C4-2B (cell line): ENCODE measurements around the gene MYH16.

Source experiments
- H3K27ac ChIP-seq: fragments of 450-650 bp; 2 replicates; pipeline ENCODE4 v1.5.1; 2017
- CTCF ChIP-seq: fragments of 450-650 bp; conservative IDR thresholded peaks from 2 replicates; pipeline ENCODE4 v1.5.1; 2017; ENCODE audit warnings: mild to moderate bottlenecking
- ZFX ChIP-seq: fragments of 450-650 bp; IDR thresholded peaks from 2 replicates; pipeline ENCODE4 v1.6.1; 2017

Gene MYH16

DNA sequence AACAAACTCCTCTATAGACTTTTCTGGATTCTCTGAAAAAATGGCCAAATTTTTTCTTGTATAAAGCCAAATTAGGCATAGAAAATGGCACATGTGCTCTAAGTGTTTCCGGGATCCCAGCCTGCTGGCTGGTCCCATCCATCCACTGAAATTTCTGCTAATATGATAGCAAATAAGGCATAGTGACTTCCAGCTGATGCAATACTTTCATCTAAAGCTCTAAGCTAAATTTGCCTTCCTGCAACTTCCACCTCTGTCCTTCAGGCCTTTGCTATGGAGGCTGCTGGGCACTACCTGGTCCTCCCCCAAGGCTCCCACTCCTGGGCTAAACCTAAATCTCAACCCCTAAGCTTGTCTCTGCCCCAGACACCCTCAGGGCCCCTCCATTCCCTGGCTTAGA, 20.5 kb downstream of the MYH16 start:
- H3K27ac ChIP-seq: no peak overlapping the region

DNA sequence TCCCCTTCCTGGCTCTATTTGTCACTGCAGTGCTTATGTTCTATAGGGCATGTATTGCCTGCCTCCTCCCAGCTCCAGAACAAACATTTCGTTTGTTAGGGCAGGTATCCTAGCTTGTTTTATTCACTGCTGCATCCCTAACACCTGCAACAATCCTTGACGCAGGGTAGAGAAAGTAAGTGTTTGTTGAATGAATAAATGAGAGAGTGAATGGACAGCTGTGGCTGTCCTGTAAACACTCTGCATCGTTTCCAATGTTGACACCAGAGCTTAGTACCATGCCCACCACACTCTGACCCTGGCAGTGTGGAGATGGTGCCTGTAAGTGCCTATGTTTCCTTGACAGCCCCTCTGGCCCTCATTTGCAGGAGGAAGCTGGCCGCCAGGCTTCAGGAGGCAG, 21.0 kb downstream of the MYH16 start:
- H3K27ac ChIP-seq: no peak overlapping the region
- TF ChIP-seq CTCF (no peak), ZFX (no peak)

More for the DNA sequence above, 20.5 kb downstream of the MYH16 start:
- TF ChIP-seq ZFX (no peak), CTCF (no peak)

DNA sequence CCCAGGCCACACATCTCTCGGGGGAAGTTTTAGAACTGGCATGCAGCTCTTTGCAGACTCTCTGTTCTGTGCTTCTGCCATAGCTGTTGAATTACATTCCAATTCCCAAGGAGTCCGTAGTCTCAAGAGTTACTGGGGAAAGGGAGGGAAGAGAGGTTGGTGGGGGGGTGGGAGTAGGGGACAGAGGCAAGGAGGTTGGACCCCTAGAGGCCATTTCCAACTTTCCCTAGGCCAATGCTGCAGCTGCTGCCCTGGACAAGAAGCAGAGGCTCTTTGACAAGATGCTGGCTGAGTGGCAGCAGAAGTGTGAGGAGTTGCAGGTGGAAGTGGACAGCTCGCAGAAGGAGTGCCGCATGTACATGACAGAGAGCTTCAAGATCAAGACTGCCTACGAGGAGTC, 23.8 kb downstream of the MYH16 start:
- H3K27ac ChIP-seq: no peak overlapping the region
- TF ChIP-seq ZFX: no peak
- TF ChIP-seq CTCF: no peak

DNA sequence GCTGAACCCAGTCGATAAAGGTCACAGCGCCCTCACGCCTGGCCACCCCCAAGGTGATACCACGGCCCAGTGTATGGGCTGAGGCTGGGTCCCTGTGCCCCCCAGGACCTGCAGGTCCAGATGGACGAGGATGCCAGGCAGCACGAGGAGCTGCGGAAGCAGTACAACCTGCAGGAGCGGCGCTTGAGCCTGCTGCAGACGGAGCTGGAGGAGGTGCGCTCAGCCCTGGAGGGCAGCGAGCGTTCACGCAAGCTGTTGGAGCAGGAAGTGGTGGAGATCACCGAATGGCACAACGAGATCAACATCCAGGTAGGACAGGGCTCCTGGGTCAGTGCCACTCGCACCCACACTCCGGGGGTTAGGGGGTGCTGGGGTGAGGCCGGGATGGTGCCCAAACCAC, 28.9 kb downstream of the MYH16 start:
- TF ChIP-seq ZFX (no peak), CTCF (no peak)
- no peak overlapping the region for H3K27ac ChIP-seq

- TF ChIP-seq CTCF: no peak
- no peak for TF ChIP-seq ZFX
- no peak overlapping the region for H3K27ac ChIP-seq
These were observed 33.0 kb downstream of the MYH16 start for GRCh38 chr7:99305473-99306260.

DNA sequence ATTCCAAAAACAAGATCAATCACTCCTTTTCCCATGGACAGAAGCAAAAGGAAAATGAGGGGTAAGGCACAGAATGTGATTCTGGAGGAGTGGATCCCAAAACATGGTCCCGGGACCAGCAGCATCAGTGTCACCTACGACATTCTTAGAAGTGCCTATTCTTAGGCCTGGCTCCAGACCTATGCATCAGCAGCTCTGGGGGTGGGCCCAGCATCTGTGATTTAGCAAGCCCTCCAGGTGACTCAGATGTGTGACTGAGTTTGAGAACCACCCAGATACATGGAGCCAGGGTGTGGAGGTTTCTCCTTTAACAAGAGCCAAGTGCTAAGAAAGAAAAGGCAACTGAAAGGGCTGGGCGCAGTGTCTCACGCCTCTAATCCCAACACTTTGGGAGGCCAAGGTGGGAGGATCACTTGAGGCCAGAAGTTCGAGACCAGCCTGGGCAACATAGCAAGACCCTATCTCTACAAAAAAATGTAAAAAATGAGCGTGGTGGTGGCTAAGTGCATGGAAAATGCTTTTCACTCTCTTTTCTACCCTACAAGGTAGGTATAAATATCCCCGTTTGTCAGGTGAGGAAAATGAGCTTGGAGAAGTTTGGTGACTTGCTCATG, 35.9 kb downstream of the MYH16 start:
- TF ChIP-seq ZFX (no peak), CTCF (no peak)
- no peak overlapping the region for H3K27ac ChIP-seq

DNA sequence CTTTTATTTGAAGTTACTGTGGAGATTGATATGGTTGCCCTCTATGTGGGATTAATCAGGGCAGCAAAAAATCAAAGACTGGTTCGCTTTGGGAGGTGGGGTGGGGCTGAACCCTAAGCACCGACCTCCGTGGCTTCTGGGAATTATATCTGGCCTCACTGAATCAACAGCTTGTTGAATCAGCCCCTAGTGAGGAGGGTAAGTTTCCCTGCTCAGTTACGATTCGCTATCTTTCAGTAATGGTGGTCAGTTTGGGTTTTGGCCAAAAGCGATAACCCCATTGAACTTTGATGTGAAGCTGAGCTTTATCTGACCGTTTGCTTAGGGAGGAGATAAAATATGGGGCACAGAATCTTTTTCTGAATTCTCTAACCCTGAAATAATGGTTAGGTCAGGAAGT, 36.5 kb downstream of the MYH16 start:
- H3K27ac ChIP-seq: no peak overlapping the region
- no peak for TF ChIP-seq ZFX
- TF ChIP-seq CTCF: no peak
